Stimulated activated CD8-positive, alpha-beta memory T cell treated with anti-CD3 and anti-CD28 coated beads, Interleukin-7, amount 100 ng/mL, for 24 hours (primary cell): Measurements from ENCODE around the gene INVS.
"Not testable (repeated sequence)": the region's sequence is repeated elsewhere in the genome, so short reads cannot be mapped to it uniquely, and the experiment has no call there.

Experiments used
- DNase-seq: peaks from one replicate; pipeline ENCODE4 v3.0.0-alpha.2; 2020; ENCODE audit warnings: low read depth

The INVS gene

GRCh38 chr9:100125236-100125635 lies 26.2 kb downstream of the INVS start:
- no peak for DNase-seq

GRCh38 chr9:100125910-100126309 lies 26.9 kb downstream of the INVS start:
- DNase-seq: no peak

GRCh38 chr9:100126423-100126822 lies 27.4 kb downstream of the INVS start:
- DNase-seq: no peak

GRCh38 chr9:100129772-100130171 lies 30.7 kb downstream of the INVS start:
- no peak for DNase-seq

GRCh38 chr9:100131216-100131615 lies 32.2 kb downstream of the INVS start:
- no peak for DNase-seq

GRCh38 chr9:100131875-100132430 lies 32.9 kb downstream of the INVS start:
- no peak for DNase-seq

GRCh38 chr9:100134731-100135130 lies 35.7 kb downstream of the INVS start:
- DNase-seq: no peak

GRCh38 chr9:100136799-100137198 lies 37.8 kb downstream of the INVS start:
- DNase-seq: not testable (repeated sequence)

- DNase-seq: not testable (repeated sequence)
Measured at GRCh38 chr9:100140303-100140702, 41.3 kb downstream of the INVS start.

- DNase-seq: not testable (repeated sequence)
Measured at GRCh38 chr9:100141862-100142261, 42.8 kb downstream of the INVS start.

- DNase-seq: not testable (repeated sequence)
Measured at GRCh38 chr9:100145167-100145934, 46.3 kb downstream of the INVS start.

- not testable (repeated sequence) for DNase-seq
Measured at GRCh38 chr9:100145976-100146375, 46.9 kb downstream of the INVS start.

GRCh38 chr9:100150214-100150613 lies 51.2 kb downstream of the INVS start:
- no peak for DNase-seq

- DNase-seq: no peak
Measured at GRCh38 chr9:100160021-100160420, 61.0 kb downstream of the INVS start.

- DNase-seq: no peak
Measured at GRCh38 chr9:100167176-100167575, 68.1 kb downstream of the INVS start.

- DNase-seq: no peak
Measured at GRCh38 chr9:100167915-100168654, 69.0 kb downstream of the INVS start.

- no peak for DNase-seq
Measured at GRCh38 chr9:100170085-100170484, 71.0 kb downstream of the INVS start.

GRCh38 chr9:100170556-100170955 lies 71.5 kb downstream of the INVS start:
- DNase-seq: no peak

GRCh38 chr9:100186356-100186755 lies 87.3 kb downstream of the INVS start:
- no peak for DNase-seq

GRCh38 chr9:100190339-100190738 lies 91.3 kb downstream of the INVS start:
- no peak for DNase-seq

GRCh38 chr9:100191264-100191663 lies 92.2 kb downstream of the INVS start:
- no peak for DNase-seq

GRCh38 chr9:100193078-100193477 lies 94.0 kb downstream of the INVS start:
- DNase-seq: no peak

GRCh38 chr9:100196215-100196614 lies 97.2 kb downstream of the INVS start:
- no peak for DNase-seq
